Loucy (cell line): ENCODE results near the gene EDC3.
"Not testable (repeated sequence)": the region's sequence is repeated elsewhere in the genome, so short reads cannot be mapped to it uniquely, and the experiment has no call there.

Experiments used
- EZH2phosphoT487 ChIP-seq: fragments of 200-600 bp; IDR thresholded peaks from 2 replicates; pipeline ENCODE4 v1.6.1; 2018; ENCODE audit warnings: antibody characterized with exemption, mild to moderate bottlenecking, moderate library complexity, borderline replicate concordance
- TF ChIP-seq, protein P1 (sequence below): fragments of 200-600 bp; sonication (generic); conservative IDR thresholded peaks from 2 replicates; pipeline ENCODE4 v1.5.1; 2014; ENCODE audit warnings: mild to moderate bottlenecking, antibody characterized with exemption, low read length

DNA sequence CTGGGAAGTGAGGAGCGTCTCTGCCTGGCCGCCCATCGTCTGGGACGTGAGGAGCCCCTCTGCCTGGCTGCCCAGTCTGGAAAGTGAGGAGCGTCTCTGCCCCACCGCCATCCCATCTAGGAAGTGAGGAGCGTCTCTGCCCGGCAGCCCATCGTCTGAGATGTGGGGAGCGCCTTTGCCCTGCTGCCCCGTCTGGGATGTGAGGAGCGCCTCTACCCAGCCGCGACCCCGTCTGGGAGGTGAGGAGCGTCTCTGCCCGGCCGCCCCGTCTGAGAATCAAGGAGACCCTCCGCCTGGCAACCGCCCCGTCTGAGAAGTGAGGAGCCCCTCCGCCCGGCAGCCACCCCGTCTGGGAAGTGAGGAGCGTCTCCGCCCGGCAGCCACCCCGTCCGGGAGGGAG, 32.9 kb upstream of the EDC3 start:
- TF ChIP-seq, protein P1, sequence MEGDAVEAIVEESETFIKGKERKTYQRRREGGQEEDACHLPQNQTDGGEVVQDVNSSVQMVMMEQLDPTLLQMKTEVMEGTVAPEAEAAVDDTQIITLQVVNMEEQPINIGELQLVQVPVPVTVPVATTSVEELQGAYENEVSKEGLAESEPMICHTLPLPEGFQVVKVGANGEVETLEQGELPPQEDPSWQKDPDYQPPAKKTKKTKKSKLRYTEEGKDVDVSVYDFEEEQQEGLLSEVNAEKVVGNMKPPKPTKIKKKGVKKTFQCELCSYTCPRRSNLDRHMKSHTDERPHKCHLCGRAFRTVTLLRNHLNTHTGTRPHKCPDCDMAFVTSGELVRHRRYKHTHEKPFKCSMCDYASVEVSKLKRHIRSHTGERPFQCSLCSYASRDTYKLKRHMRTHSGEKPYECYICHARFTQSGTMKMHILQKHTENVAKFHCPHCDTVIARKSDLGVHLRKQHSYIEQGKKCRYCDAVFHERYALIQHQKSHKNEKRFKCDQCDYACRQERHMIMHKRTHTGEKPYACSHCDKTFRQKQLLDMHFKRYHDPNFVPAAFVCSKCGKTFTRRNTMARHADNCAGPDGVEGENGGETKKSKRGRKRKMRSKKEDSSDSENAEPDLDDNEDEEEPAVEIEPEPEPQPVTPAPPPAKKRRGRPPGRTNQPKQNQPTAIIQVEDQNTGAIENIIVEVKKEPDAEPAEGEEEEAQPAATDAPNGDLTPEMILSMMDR, result not testable (repeated sequence)
- TF ChIP-seq EZH2phosphoT487, result not testable (repeated sequence)
